Measurements from ENCODE around the gene STRN.
A peak's percentile ranks its signal among the peaks of the same experiment; 100 is the strongest.

Gene STRN

DNA sequence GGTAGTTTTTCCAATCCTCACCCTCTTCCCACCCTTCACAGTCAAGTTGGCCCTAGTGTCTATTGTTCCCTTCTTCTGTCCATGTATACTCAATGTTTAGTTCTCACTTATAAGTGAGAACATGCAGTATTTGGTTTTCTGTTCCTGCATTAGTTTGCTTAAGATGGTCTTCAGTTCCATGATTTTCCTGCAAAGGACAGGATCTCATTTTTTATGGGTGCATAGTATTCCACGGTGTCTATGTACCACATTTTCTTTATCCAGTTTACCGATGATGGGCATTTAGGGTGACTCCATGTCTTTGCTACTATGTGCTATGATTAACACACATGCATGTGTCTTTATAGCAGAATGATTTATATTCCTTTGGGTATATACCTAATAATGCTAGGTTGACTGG lies 104.4 kb downstream of the STRN start:
- no peak for TF ChIP-seq CTCF (conservative IDR thresholded peaks at IDR 0.05)
- H3K27ac ChIP-seq = no peak overlapping the region

DNA sequence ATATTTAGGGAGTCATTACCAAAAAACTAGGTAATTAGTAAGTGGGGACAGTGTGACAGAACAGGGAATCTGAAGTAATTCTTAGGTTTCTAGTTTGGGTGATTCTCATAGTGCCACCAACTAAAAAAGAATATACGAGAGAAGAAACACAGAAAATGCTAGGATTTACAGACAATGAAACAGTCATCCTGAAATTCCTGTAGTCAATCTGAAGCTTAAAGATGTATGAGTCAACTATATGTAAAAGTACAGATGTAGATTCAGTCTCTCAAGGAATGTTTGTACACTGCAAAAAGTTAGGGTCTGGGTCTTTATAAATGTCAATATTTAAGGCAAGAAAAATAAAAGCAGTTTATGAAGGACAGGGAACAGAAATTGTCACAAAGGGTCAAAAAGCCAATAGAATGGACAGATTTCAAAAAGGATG lies 107.0 kb downstream of the STRN start:
- TF ChIP-seq CTCF (conservative IDR thresholded peaks at IDR 0.05) = no peak
- no peak overlapping the region for H3K27ac ChIP-seq

- H3K27ac ChIP-seq = no peak overlapping the region
- no peak for TF ChIP-seq CTCF (conservative IDR thresholded peaks at IDR 0.05)
Observed at GRCh38 chr2:36858551-36859365, 107.6 kb downstream of the STRN start.

GRCh38 chr2:36857713-36858112 lies 108.6 kb downstream of the STRN start:
- H3K27ac ChIP-seq = no peak overlapping the region
- peak; percentile 74 for TF ChIP-seq CTCF (conservative IDR thresholded peaks at IDR 0.05)

DNA sequence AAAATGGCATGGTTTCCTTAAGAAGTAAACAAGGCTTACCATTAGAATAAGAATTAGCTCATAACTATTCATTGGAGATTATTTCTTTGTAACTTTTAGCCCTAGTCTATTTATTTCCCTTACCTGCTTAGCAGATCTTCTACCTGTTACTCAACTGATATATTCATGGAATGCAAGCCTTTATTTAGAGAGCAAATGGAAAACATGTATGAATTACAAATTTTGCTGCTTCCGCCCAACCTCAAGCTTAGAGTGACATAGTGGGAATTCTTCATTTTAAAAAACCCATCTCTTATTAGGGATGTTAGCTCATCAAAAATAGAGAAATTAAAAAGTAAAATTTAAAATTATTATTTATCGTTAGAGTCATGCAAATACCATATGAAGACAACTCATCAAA lies 110.9 kb downstream of the STRN start:
- no peak overlapping the region for H3K27ac ChIP-seq
- no peak for TF ChIP-seq CTCF (conservative IDR thresholded peaks at IDR 0.05)

GRCh38 chr2:36854241-36854640 lies 112.1 kb downstream of the STRN start:
- no peak for TF ChIP-seq CTCF (conservative IDR thresholded peaks at IDR 0.05)
- no peak overlapping the region for H3K27ac ChIP-seq

DNA sequence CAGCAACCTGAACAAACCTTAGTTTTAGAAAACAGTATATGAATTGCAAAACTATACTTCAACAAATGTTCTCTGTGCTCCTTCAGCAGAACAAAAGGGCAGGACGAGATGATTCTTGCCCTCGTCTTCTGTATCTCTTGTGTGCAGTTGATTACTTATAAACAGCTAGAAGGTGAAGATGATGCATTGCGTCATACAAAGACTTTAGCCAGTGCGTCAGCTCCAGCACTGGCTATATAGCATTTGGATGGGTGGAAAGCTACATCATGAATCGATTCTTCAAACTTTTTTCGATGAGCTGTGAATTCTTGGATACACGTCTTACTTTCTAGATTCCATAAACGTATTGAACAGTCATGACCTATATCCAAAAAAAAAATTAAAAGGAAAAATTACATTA lies 117.1 kb downstream of the STRN start:
- no peak for TF ChIP-seq CTCF (conservative IDR thresholded peaks at IDR 0.05)
- no peak overlapping the region for H3K27ac ChIP-seq
